Tibial nerve (tissue), 4 donors: ENCODE measurements around the gene RIN3.

Experiments
- CTCF ChIP-seq, 5 experiments: fragments of 200-600 bp in 3 of 5; fragments of 450-650 bp in 2 of 5; sonication (generic) in 3 of 5; IDR thresholded peaks; one replicate each; pipeline ENCODE4 v1.5.1; 2016 to 2019; ENCODE audit warnings: antibody characterized with exemption in 5 of 5, mild to moderate bottlenecking in 3 of 5, moderate library complexity in 2 of 5
- EP300 ChIP-seq, 2 donors: sonication (generic); formaldehyde crosslinking; IDR thresholded peaks; one replicate each; pipeline ENCODE4 v1.6.1; 2017; ENCODE audit warnings: antibody characterized with exemption in 2 of 2, mild to moderate bottlenecking in 1 of 2

- TF ChIP-seq CTCF (IDR thresholded peaks at IDR 0.05): no peak
- TF ChIP-seq EP300 (IDR thresholded peaks at IDR 0.05): no peak
Measured at GRCh38 chr14:92471919-92472318, 41.7 kb upstream of the RIN3 start.
